Frontal cortex (tissue), 4 donors: ENCODE results near the gene ISG20L2. TPM values are rescaled to one million over a fixed set of nuclear protein-coding genes. Genes with fewer than 3 reads are reported as not detected.
A peak's percentile ranks its signal among the peaks of the same experiment; 100 is the strongest.

Experiments
- DNase-seq, 2 donors: peaks; one replicate each; pipeline ENCODE4 v3.0.0; 2012; ENCODE audit warnings: low spot score in 2 of 2
- FAIRE-seq: peaks from 2 replicates; lab custom pipeline; 2012; peaks lifted over from hg19 to GRCh38; lab: Jason Lieb, UNC
- total RNA-seq: library from RNA; depleted of rRNA; stranded (reverse); fragments of >200 nt; gene quantifications from one replicate; pipeline ENCODE4 v1.2.3, GENCODE V29; 2014
- donor health status: control.
- donor health status: control.
- donor health status: control.

The ISG20L2 gene
- total RNA-seq, 1 donor from 2014 or later = 7.3 TPM

DNA sequence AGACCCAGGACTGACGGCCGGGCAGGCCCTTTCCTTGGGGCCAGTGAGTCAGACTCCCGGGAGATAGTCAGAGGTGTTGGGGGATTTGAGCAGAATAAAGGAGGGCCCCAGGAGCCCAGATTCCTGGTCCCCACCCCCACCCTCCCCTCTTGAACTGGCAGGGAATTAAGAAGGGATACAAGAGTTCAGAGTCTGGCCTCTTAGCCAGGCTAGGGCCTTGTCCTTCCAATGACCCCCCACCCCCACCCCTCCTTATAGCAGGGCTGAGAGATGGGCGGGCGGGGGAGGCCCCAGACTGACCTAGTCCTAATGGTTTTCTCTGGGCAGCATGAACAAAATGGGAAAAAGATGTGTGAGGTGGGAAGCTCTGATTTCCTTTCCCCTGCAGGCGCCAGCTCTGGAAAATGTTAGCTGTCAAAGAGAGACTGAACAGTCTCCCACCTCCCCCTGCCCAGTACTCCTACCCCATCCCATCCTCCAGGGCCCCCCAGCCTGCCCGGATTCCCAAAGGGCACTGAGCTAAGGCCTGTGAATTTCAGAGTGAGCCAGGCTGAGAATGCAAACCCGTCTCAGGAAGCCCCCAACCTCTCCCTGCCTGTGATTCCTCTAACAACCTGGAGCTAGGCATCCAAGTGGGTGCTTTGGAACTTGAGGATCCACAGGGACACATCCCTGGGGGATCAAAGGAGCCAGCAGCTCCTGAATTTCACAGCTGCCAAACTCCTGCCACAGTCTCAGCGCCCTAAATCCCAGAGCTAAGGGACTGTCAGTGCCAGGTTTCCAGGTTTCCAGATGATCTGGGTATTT, 17.4 kb downstream of the ISG20L2 start:
- no peak for DNase-seq
- no peak for FAIRE-seq

GRCh38 chr1:156709757-156710489, 18.6 kb downstream of the ISG20L2 start:
- DNase-seq = peak in 1 of 2 donors; percentile 62
- no peak for FAIRE-seq

DNA sequence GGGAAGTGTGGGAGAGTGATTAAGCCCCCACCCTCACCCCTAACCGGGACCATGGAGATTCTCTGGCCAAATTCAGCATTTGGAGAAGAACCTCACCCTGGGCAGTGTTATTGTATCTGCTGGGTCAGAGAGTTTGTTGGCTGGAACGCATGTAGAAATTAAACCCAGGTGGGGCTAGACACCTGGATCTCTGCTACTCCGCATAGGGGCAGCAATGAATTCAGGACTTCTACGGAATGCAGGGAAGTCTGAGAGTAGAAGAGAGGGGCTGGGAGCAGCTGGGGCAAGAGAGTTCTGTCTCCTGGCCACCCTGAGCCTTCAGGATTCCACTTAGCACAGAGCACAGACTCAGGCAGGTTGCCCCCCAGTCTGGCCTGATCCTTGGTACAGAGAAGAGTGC, 19.5 kb downstream of the ISG20L2 start:
- FAIRE-seq (no peak), DNase-seq (no peak)

- FAIRE-seq (no peak), DNase-seq (no peak)
These were observed 20.3 kb downstream of the ISG20L2 start for GRCh38 chr1:156708218-156708661.

- no peak for DNase-seq
- no peak for FAIRE-seq
These were observed 20.9 kb downstream of the ISG20L2 start for GRCh38 chr1:156707417-156708217.

GRCh38 chr1:156706657-156707416, 21.7 kb downstream of the ISG20L2 start:
- FAIRE-seq = no peak
- DNase-seq = peak in 1 of 2 donors; percentile 56

GRCh38 chr1:156705918-156706656, 22.5 kb downstream of the ISG20L2 start:
- FAIRE-seq = no peak
- peak in 1 of 2 donors; percentile 83 for DNase-seq

GRCh38 chr1:156705321-156705917, 23.1 kb downstream of the ISG20L2 start, which contains the start of gene CRABP2:
Gene CRABP2, minus strand, starts transcription at chr1:156705583. Its CDS starts 137 bp downstream, at chr1:156705446.
- peak in 1 of 2 donors; percentile 50 for DNase-seq
- no peak for FAIRE-seq

- peak in 1 of 2 donors; percentile 71 for DNase-seq
- no peak for FAIRE-seq
These were observed 23.6 kb downstream of the ISG20L2 start for GRCh38 chr1:156704930-156705320.

DNA sequence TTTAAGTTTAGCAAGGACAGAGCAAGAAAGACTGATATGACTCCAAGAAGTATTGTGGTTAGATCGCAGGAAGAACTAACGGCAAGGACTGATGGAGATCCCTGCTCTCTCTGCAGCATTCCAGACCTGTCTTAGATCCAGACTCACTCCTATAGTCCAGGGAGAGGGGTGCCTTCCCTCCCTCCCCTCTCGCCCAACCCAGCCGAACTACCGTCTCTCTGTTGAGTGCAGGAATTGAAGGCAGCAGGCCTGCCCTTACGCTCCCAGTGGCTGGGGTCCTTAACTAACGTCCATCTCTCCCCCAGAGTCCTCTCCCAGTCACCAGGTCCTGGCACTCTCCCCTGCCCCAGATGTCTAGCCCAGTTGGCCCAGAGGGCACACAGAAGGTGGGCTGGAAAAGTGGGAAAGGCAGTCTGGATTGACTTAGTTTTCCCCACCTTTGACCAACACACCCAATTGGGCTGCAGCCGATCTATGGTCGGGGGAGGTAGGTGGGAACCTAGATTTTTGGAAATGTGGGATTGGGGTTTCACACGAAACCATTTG, 24.3 kb downstream of the ISG20L2 start:
- DNase-seq (no peak), FAIRE-seq (no peak)

- FAIRE-seq (no peak), DNase-seq (no peak)
These were observed 24.8 kb downstream of the ISG20L2 start for GRCh38 chr1:156703741-156704140.

DNA sequence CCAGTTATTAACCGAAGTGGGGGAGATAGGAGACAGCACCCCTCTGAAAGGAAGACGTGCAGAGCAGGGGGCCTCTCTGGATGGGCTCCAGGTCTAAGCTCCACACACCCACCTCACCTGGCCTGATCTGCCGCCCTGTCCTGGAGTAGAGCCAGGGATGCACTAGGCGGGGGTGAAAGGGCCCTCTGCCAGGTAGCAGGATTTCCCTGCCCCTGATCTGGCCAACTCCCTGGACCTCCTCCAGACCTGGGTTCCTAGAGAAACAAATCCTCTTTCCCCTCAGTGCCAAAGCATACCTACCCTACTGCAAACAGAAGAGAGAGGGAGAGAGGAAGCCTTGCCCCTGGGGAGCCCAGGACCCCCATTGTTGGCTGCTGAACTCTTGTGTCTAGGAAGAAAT, 25.2 kb downstream of the ISG20L2 start:
- no peak for DNase-seq
- FAIRE-seq = no peak

GRCh38 chr1:156700736-156701531, 27.6 kb downstream of the ISG20L2 start:
- no peak for FAIRE-seq
- no peak for DNase-seq

DNA sequence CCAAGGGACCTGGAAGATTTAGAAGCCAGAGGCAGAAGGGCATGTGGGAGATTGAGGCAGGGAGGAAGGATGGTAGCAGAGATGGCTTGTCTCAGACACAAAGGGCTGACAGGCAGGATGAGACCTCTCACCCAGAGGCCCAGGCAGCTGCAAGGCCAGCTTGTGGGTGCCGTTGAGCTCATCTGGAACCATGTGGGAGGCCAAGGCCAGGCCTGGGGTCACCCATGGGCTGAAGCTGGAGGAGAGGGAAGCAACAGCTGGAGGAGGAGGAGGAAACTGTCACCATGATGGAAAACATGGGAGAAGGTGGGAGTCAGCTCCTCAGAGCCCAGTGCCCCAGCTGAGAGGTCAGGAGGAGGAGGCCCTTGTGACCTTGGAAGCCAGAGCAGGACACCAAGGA, 29.6 kb downstream of the ISG20L2 start:
- no peak for DNase-seq
- FAIRE-seq = no peak

- FAIRE-seq (no peak), DNase-seq (no peak)
These were observed 31.1 kb downstream of the ISG20L2 start for GRCh38 chr1:156697481-156697880.

GRCh38 chr1:156696755-156697154, 31.8 kb downstream of the ISG20L2 start:
- DNase-seq (no peak), FAIRE-seq (no peak)

- DNase-seq (no peak), FAIRE-seq (no peak)
These were observed 33.9 kb downstream of the ISG20L2 start for GRCh38 chr1:156694690-156694962.
